ENCODE measurements around the gene AFP.

Gene AFP

DNA sequence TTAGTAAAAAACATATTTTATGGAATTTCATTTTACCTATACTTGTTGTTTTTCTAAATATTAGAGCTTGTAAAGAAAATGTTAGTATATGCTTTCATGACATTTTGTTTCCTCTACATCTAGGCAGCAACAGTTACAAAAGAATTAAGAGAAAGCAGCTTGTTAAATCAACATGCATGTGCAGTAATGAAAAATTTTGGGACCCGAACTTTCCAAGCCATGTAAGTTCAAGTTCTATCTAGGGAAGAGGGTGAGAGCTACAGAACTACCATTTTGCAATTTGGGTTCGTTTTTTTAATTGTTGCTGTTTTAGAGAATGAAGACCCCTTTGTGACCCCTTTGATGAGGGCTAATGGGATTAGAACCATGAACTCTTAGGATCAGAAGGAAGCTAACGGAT, 7.2 kb downstream of the AFP start:
- ChIA-PET CTCF (no interaction called here), POLR2A (no interaction called here)
- TF ChIP-seq ELF4 (IDR thresholded peaks at IDR 0.05): no peak
- no peak for TF ChIP-seq FOXA1 (IDR thresholded peaks at IDR 0.05)
- TF ChIP-seq, protein P1, sequence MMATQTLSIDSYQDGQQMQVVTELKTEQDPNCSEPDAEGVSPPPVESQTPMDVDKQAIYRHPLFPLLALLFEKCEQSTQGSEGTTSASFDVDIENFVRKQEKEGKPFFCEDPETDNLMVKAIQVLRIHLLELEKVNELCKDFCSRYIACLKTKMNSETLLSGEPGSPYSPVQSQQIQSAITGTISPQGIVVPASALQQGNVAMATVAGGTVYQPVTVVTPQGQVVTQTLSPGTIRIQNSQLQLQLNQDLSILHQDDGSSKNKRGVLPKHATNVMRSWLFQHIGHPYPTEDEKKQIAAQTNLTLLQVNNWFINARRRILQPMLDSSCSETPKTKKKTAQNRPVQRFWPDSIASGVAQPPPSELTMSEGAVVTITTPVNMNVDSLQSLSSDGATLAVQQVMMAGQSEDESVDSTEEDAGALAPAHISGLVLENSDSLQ (IDR thresholded peaks at IDR 0.05): no peak
- DNase-seq (ENCODE audit: extremely low spot score): no peak

DNA sequence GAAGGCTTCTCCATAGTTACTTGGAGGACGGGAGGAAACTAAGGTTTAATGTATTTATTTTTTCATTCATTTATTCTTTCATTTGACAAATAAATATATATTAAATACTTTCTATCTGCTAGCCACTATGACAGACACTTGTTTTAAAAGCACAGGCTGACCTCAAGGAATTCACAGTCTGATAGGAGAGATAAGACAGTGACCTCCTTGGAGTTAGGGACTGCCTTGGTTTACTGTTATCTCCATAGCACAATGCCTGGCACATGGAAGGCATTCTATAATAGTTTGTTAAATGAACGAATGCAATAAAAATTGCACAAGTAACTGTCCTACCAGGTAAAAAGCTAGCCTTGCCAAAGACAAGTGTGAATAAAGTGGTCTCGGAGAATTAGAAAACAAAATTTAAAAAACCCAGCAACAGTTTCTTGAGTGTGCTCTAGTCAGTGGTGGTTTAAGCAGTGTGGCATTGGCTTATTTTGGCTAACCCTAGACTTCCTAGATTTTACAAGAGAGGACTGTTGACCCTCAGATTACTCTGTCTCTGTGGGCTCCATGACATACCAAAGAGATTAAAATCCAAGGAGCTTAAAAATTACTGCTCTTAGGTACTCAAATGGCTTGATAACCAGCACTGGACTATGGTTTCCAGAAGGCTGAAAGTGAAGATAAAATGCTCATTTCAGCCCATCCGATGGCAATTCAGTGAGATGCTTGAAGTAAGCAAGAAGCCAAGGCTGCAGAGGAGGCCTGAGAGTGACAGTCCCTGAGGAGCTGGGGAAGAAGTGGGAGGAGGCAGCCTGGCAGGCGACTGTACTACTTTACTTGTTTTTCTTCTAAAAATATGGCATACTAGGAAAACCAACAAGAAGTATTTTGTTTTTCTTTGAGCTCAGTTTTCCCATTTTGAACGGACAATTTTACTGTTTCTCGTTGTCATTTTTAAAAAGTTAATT, 9.6 kb downstream of the AFP start:
- no peak for TF ChIP-seq HDGF (IDR thresholded peaks at IDR 0.05; ENCODE audit: borderline replicate concordance)
- TF ChIP-seq FOXA1 (IDR thresholded peaks at IDR 0.05): no peak
- no peak for TF ChIP-seq L3MBTL2 (conservative IDR thresholded peaks at IDR 0.05)
- TF ChIP-seq NFRKB (IDR thresholded peaks at IDR 0.05): no peak
- no peak for TF ChIP-seq FOXK2 (IDR thresholded peaks at IDR 0.05)
- no peak for TF ChIP-seq SUZ12 (IDR thresholded peaks at IDR 0.05)
- no peak for TF ChIP-seq ARNT (IDR thresholded peaks at IDR 0.05)
- no peak for TF ChIP-seq SP1 (IDR thresholded peaks at IDR 0.05)
- TF ChIP-seq ELF4 (IDR thresholded peaks at IDR 0.05): no peak
- TF ChIP-seq, protein P1 (IDR thresholded peaks at IDR 0.05): no peak
- TF ChIP-seq FOXM1 (IDR thresholded peaks at IDR 0.05; ENCODE audit: borderline replicate concordance): no peak
- TF ChIP-seq BHLHE40 (IDR thresholded peaks at IDR 0.05; ENCODE audit: borderline replicate concordance): no peak
- no peak for TF ChIP-seq LEF1 (IDR thresholded peaks at IDR 0.05; ENCODE audit: borderline replicate concordance)
- no peak for TF ChIP-seq CTBP1 (IDR thresholded peaks at IDR 0.05; ENCODE audit: borderline replicate concordance)
- no peak for TF ChIP-seq TARDBP (IDR thresholded peaks at IDR 0.05)
- TF ChIP-seq ZNF384 (IDR thresholded peaks at IDR 0.05): no peak
- CTCF ChIA-PET: interaction anchor here (0.8 to 2.1 kb wide), 9 partner anchors 10 to 694 kb away, joined by 3 to 16 read pairs (median 4); no protein-coding TSS in a partner anchor
- POLR2A ChIA-PET: interaction anchor here (1.1 kb wide), 1 partner anchor 187 kb away, joined by 3 read pairs; the partner anchor contains the start of gene ANKRD17
- DNase-seq (ENCODE audit: extremely low spot score): no peak

DNA sequence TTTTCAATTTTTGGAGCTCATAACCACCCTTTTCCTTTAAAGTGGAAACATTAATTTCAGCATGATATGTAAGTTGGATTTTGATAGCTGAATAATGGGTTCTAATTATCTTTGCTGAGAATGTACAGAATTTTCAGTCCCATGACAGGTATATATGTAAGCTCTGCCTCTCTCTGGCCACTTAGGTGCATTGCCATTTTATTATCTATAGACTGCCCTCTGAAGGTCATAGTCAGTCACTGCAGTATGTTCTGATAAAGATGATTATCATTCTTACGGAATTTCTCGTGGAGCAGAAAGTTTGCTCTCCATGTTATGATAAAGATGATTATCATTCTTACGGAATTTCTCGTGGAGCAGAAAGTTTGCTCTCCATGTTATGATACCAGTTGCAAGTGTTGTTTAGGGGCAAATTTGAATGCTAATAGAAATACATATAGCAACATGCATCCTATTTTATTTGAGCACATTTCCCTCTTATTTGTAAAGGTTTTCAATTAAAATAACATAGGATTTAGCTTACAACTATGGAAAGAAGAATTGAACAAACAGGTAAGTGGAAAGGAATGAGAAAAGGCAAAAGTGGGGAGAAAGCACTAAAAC, 10.4 kb downstream of the AFP start:
- ChIA-PET POLR2A (interaction anchor here (1.1 kb wide), 1 partner anchor 188 kb away, joined by 3 read pairs; the partner anchor contains the start of gene ANKRD17), CTCF (interaction anchor here (0.8 to 2.1 kb wide), 8 partner anchors 11 to 693 kb away, joined by 3 to 16 read pairs (median 5); no protein-coding TSS in a partner anchor)

DNA sequence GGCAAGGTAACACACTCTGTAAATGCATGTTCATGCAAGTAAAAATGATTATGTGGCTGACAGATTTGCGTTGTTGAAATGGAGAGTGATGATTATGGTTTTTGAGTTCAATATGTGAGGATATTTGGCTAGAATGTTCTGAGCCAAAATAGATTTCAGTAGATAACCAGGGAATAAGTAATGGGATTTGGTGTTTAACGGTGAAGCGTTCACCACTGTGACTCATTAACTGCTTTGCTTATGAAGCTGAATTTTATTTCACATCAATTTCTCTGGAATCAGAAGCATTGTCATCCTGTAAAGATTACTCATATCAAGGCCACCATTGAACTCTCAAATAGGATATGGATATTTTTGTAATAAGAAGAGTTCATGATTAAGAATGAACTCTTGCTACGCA, 11.7 kb downstream of the AFP start:
- DNase-seq (ENCODE audit: extremely low spot score): no peak
- TF ChIP-seq TARDBP (IDR thresholded peaks at IDR 0.05) (no peak), SP1 (IDR thresholded peaks at IDR 0.05) (no peak), FOXM1 (IDR thresholded peaks at IDR 0.05; ENCODE audit: borderline replicate concordance) (no peak), SUZ12 (IDR thresholded peaks at IDR 0.05) (no peak), HDGF (IDR thresholded peaks at IDR 0.05; ENCODE audit: borderline replicate concordance) (no peak), ARNT (IDR thresholded peaks at IDR 0.05) (no peak), NFRKB (IDR thresholded peaks at IDR 0.05) (no peak), FOXK2 (IDR thresholded peaks at IDR 0.05) (no peak), ZNF384 (IDR thresholded peaks at IDR 0.05) (no peak), LEF1 (IDR thresholded peaks at IDR 0.05; ENCODE audit: borderline replicate concordance) (no peak)
- TF ChIP-seq, protein P1 (IDR thresholded peaks at IDR 0.05): no peak
- ChIA-PET POLR2A (no interaction called here), CTCF (no interaction called here)

More for the DNA sequence above, 10.4 kb downstream of the AFP start:
- peak; percentile 49 for DNase-seq (ENCODE audit: extremely low spot score)
- TF ChIP-seq LEF1 (IDR thresholded peaks at IDR 0.05; ENCODE audit: borderline replicate concordance) (no peak), L3MBTL2 (conservative IDR thresholded peaks at IDR 0.05) (no peak), ZNF384 (IDR thresholded peaks at IDR 0.05) (no peak), ARNT (IDR thresholded peaks at IDR 0.05) (no peak), FOXM1 (IDR thresholded peaks at IDR 0.05; ENCODE audit: borderline replicate concordance) (no peak), SP1 (IDR thresholded peaks at IDR 0.05) (no peak), SUZ12 (IDR thresholded peaks at IDR 0.05) (no peak), CTBP1 (IDR thresholded peaks at IDR 0.05; ENCODE audit: borderline replicate concordance) (no peak), FOXA1 (IDR thresholded peaks at IDR 0.05) (no peak)

DNA sequence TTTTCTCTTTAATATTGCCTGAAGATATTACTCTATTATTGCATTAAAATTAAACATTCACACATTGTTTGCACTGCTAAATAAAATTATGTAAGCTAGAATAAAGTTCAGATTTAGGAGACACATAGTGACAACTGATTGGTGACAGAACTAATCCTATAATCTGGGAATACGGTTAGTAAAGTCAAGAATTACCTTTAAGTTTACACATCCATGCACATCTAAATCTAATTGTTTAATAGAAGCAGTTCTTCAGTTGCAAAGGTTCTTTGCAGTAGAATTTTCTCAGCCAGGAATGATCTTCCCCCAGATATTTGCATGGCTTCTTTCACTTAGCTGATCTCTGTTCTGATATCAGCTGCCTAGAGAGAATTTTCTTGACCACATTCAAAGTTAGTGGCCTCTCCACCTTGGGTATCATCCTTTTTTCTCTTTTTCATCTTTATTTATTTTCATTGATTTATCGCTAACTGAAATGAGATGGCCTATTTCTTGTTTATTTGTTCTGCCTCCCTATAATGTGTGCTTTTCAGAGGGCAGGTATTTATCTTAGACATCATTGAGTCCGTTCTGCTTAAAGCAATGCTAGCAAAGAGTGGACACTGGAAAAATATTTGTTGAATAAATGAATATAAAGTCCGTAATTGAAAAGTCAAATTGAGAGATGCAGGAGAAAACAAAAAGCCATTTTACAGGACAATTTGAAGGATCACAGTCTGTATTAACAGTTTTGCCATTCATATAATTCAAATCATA, 12.6 kb downstream of the AFP start:
- CTCF ChIA-PET: no interaction called here
- POLR2A ChIA-PET: no interaction called here
- TF ChIP-seq HDGF (IDR thresholded peaks at IDR 0.05; ENCODE audit: borderline replicate concordance): no peak
- TF ChIP-seq FOXM1 (IDR thresholded peaks at IDR 0.05; ENCODE audit: borderline replicate concordance): no peak
- no peak for TF ChIP-seq ELF4 (IDR thresholded peaks at IDR 0.05)
- no peak for TF ChIP-seq CTBP1 (IDR thresholded peaks at IDR 0.05; ENCODE audit: borderline replicate concordance)
- TF ChIP-seq TARDBP (IDR thresholded peaks at IDR 0.05): no peak
- no peak for TF ChIP-seq SUZ12 (IDR thresholded peaks at IDR 0.05)
- no peak for TF ChIP-seq NFRKB (IDR thresholded peaks at IDR 0.05)
- TF ChIP-seq ZNF384 (IDR thresholded peaks at IDR 0.05): no peak
- no peak for TF ChIP-seq ARNT (IDR thresholded peaks at IDR 0.05)
- TF ChIP-seq, protein P1 (IDR thresholded peaks at IDR 0.05): no peak
- TF ChIP-seq FOXK2 (IDR thresholded peaks at IDR 0.05): no peak
- no peak for TF ChIP-seq SP1 (IDR thresholded peaks at IDR 0.05)
- TF ChIP-seq BHLHE40 (IDR thresholded peaks at IDR 0.05; ENCODE audit: borderline replicate concordance): no peak
- TF ChIP-seq FOXA1 (IDR thresholded peaks at IDR 0.05): no peak
- no peak for DNase-seq (ENCODE audit: extremely low spot score)

All from HEK293T (cell line).